BJ (cell line): ENCODE data around the gene PPM1M. TPM values are rescaled to one million over a fixed set of nuclear protein-coding genes. Genes with fewer than 3 reads are reported as not detected.

Source experiments
- CTCF ChIA-PET: fragments of 350-600 bp; formaldehyde crosslinking; extraction: SDS; loops from one replicate; lab custom pipeline; 2021; ENCODE audit warnings: antibody characterized with exemption, inconsistent platforms; lab: Yijun Ruan, JAX
- POLR2A ChIA-PET: fragments of 300-600 bp; sonication (Branson Sonifier 250); formaldehyde crosslinking; extraction: SDS; loops from one replicate; lab custom pipeline; 2021; ENCODE audit warnings: antibody characterized with exemption; lab: Charles Lee
- DNase-seq: peaks from one replicate; pipeline ENCODE4 v3.0.0-alpha.2; 2011; ENCODE audit warnings: low read depth
- H3K27me3 ChIP-seq: 2 replicates; pipeline ENCODE4 v1.6.0; 2011; ENCODE audit warnings: low read length; ENCODE audit not compliant: control insufficient read depth, insufficient read depth
- H3K36me3 ChIP-seq: 2 replicates; pipeline ENCODE4 v1.5.1; 2011; ENCODE audit warnings: low read length; ENCODE audit not compliant: control insufficient read depth, insufficient read depth
- H3K4me3 ChIP-seq: 2 replicates; pipeline ENCODE4 v1.5.1; 2011; ENCODE audit warnings: low read depth, mild to moderate bottlenecking, control low read depth, low read length
- CTCF ChIP-seq: IDR thresholded peaks from 2 replicates; pipeline ENCODE4 v1.5.1; 2011; ENCODE audit warnings: low read depth, mild to moderate bottlenecking, control low read depth, inconsistent platforms, low read length, moderate library complexity; ENCODE audit not compliant: insufficient read depth
- polyA plus RNA-seq: library from polyadenylated mRNA; depleted of rRNA; stranded (reverse); fragments of >200 nt; gene quantifications from 2 replicates; pipeline ENCODE4 v1.2.3, GENCODE V29; 2011

Gene PPM1M
- polyA plus RNA-seq, 1 experiment, result 52.2 TPM

- no peak for DNase-seq
- ChIA-PET POLR2A (no interaction called here), CTCF (interaction anchor here (0.8 to 10.7 kb wide), 5 partner anchors 10 to 119 kb away, joined by 3 to 131 read pairs (median 7); partner anchors contain the start of gene TLR9)
- Histone ChIP-seq H3K4me3 (no peak overlapping the region), H3K27me3 (no peaks in the 10 kb centered on the region), H3K36me3 (peaks cover 54% of the 10 kb centered on the region)
- TF ChIP-seq CTCF, result no peak
These were observed 12.4 kb upstream of the PPM1M start for GRCh38 chr3:52233108-52233591.

GRCh38 chr3:52233968-52234367, 11.6 kb upstream of the PPM1M start:
- Histone ChIP-seq H3K4me3 (no peak overlapping the region), H3K36me3 (peaks cover 49% of the 10 kb centered on the region), H3K27me3 (no peaks in the 10 kb centered on the region)
- ChIA-PET CTCF (interaction anchor here (1.2 to 10.7 kb wide), 4 partner anchors 11 to 151 kb away, joined by 3 to 131 read pairs (median 4); partner anchors contain the start of genes POC1A, TLR9 and WDR82), POLR2A (no interaction called here)
- no peak for TF ChIP-seq CTCF
- no peak for DNase-seq

GRCh38 chr3:52234516-52235447, 10.8 kb upstream of the PPM1M start:
- Histone ChIP-seq H3K4me3 (no peak overlapping the region), H3K36me3 (peaks cover 42% of the 10 kb centered on the region), H3K27me3 (no peaks in the 10 kb centered on the region)
- CTCF ChIA-PET, result interaction anchor here (1.2 to 10.7 kb wide), 5 partner anchors 12 to 150 kb away, joined by 3 to 131 read pairs (median 4); partner anchors contain the start of genes POC1A, TLR9 and WDR82
- DNase-seq, result no peak
- POLR2A ChIA-PET, result no interaction called here
- no peak for TF ChIP-seq CTCF

GRCh38 chr3:52236424-52236886, 9.1 kb upstream of the PPM1M start:
- CTCF ChIA-PET, result interaction anchor here (1.1 to 10.7 kb wide), 7 partner anchors 10 to 55 kb away, joined by 3 to 131 read pairs (median 5); partner anchors contain the start of genes ALAS1, PPM1M, TLR9 and WDR82
- POLR2A ChIA-PET, result no interaction called here
- no peak for TF ChIP-seq CTCF

More at GRCh38 chr3:52236424-52236886, 9.1 kb upstream of the PPM1M start:
- Histone ChIP-seq H3K36me3 (peaks cover 25% of the 10 kb centered on the region), H3K27me3 (no peaks in the 10 kb centered on the region), H3K4me3 (no peak overlapping the region)
- DNase-seq, result no peak
